ENCODE data around the gene RFX2. TPM values are rescaled to one million over a fixed set of nuclear protein-coding genes. Genes with fewer than 3 reads are reported as not detected.

The RFX2 gene
- total RNA-seq, 2 donors from 2014 or later: 14.0 to 14.8 TPM

DNA sequence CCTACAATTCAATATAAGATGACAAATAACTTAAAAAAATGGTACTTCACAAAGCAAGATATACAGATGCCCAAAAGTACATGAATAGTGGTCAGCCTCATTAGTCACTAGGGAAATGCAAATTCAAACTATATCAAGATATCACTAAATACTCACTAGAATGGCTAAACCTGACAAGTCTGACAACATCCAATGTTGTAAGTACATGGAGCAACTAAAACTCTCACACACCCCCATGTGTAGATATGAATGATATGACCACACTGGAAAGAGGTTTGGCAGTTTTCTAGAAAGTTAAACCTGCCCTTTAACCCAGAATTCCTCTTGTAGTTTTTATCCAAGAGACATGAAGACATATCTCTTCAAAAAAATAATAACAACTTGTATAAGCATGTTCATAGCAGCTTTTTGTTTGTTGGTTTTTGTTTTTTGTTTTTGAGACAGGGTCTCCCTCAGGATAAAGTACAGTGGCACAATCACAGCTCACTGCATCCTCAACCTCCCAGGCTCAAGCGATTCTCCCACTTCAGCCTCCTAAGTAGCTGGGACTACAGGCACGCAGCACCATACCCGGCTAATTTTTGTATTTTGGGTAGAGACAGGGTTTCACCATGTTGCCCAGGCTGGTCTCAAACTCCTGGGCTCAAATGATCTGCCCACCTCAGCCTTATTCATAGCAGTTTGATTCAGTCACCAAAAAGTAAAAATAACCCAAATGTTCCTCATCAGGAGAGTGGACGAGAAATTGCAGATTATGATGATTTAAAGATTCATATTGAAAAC is 55.1 kb downstream of the RFX2 start:
- no peak for DNase-seq
- Histone ChIP-seq H3K27ac (no peak overlapping the region), H3K36me3 (replicated peaks in 1 of 2; ENCODE audit: insufficient read depth in 1 of 2, low read depth in 2 of 2) (no peaks in the 10 kb centered on the region), H3K27me3 (no peaks in the 10 kb centered on the region), H3K4me1 (peaks cover 19% of the 10 kb centered on the region), H3K9me3 (no peaks in the 10 kb centered on the region), H3K4me3 (no peak overlapping the region)
- intact Hi-C loops (cut with DNase I): no loop called here
- TF ChIP-seq, protein P1, sequence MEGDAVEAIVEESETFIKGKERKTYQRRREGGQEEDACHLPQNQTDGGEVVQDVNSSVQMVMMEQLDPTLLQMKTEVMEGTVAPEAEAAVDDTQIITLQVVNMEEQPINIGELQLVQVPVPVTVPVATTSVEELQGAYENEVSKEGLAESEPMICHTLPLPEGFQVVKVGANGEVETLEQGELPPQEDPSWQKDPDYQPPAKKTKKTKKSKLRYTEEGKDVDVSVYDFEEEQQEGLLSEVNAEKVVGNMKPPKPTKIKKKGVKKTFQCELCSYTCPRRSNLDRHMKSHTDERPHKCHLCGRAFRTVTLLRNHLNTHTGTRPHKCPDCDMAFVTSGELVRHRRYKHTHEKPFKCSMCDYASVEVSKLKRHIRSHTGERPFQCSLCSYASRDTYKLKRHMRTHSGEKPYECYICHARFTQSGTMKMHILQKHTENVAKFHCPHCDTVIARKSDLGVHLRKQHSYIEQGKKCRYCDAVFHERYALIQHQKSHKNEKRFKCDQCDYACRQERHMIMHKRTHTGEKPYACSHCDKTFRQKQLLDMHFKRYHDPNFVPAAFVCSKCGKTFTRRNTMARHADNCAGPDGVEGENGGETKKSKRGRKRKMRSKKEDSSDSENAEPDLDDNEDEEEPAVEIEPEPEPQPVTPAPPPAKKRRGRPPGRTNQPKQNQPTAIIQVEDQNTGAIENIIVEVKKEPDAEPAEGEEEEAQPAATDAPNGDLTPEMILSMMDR (IDR thresholded peaks at IDR 0.05): no peak
- WGBS, 2 donors: 81 to 84% methylated on average over 4 of the region's 4 CpGs
- no peak for ATAC-seq

DNA sequence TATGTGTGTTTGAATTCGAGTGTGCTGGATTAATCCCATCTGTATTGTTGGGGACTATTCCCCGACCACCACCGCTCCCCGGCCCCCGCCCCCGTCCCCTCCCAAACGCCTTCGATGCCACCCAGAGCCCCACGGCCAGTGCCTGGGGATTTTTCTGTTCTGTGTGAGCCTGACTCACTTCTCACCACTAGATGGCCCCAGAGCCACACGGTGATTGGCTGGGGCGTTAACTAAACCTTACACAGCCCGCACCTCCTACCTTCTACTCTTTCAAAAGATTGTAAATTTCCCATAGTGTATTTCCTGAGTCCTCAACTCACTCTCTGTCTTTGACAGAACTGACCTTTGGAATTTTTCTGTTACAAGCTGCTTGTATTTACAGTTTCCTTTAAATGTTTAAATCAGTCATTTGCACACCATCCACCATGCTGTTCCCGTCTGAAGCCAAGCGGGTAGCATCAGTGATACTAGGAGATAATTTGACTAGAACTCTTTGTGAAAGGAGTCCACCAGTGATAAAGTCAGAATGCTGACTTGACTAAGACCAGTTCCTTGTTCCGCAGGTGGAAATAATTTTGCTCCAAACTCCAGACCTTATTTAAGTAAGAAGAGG is 61.4 kb downstream of the RFX2 start:
- TF ChIP-seq, protein P1 (IDR thresholded peaks at IDR 0.05): peak; percentile 77 to 94 (median 89)
- TF ChIP-seq POLR2A (IDR thresholded peaks at IDR 0.05): no peak
- Histone ChIP-seq H3K27ac (no peak overlapping the region), H3K4me3 (no peak overlapping the region), H3K36me3 (replicated peaks in 1 of 2; ENCODE audit: insufficient read depth in 1 of 2, low read depth in 2 of 2) (no peaks in the 10 kb centered on the region), H3K9me3 (no peaks in the 10 kb centered on the region), H3K4me1 (peaks cover 4% of the 10 kb centered on the region), H3K27me3 (no peaks in the 10 kb centered on the region)
- 12 to 14% methylated on average over 15 of the region's 15 CpGs for WGBS, 2 donors
- ATAC-seq (peak; percentile 98), DNase-seq (peak; percentile 80 to 81 (median 81))
- intact Hi-C loops (cut with DNase I): loop anchor here (10.0 kb wide), 1 partner anchor 256 kb away; no protein-coding TSS in a partner anchor

DNA sequence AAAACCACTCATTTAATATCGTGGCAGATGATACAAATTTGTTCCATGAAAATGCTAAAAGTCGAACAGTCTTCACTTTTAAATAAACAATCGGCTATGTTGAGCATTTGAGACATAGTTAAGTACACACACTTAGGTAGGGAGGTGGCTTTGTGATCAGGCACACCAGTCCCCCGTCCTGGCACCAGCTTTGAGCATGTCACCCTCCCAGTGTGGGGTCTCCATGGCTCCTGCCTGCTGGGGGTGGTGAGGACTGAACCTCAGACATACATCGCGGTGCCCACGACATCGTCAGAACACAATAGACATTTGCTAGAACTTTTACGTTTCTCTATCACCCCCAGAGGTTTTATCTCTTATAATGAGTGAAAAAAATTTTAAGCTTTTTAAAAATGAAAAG is 62.0 kb downstream of the RFX2 start:
- intact Hi-C loops (cut with DNase I): loop anchor here (10.0 kb wide), 1 partner anchor 256 kb away; no protein-coding TSS in a partner anchor
- no peak overlapping the region for H3K27ac ChIP-seq

DNA sequence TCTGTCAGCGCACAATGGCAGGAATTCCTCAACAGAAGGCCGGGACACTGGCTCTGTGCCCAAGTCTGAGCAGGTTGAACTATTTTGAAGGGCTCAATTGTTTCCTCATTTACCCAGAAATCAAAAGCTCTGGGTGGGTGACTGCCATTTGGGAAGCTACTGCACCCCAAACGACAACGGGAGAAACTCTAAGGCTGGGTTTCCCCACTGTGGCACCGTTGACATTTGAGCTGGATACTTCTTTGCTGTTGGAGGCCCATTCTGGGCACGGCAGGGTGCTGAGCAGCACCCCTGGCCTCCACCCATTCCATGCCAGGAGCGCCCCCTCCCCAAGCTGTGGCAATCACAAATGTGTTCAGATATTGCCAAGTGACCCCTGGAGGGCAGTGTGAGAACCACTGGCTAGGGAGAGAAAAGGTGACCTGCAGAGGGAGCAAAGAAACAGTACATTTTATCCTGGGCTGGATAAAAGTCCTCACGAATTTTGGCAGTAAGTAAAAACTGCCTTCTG is 62.5 kb downstream of the RFX2 start:
- peaks cover 4% of the 10 kb centered on the region for H3K4me1 ChIP-seq
- H3K9me3 ChIP-seq: no peaks in the 10 kb centered on the region
- no peak overlapping the region for H3K27ac ChIP-seq
- no peaks in the 10 kb centered on the region for H3K36me3 ChIP-seq (replicated peaks in 1 of 2; ENCODE audit: insufficient read depth in 1 of 2, low read depth in 2 of 2)
- intact Hi-C loops (cut with DNase I): loop anchor here (10.0 kb wide), 1 partner anchor 257 kb away; no protein-coding TSS in a partner anchor
- no peaks in the 10 kb centered on the region for H3K27me3 ChIP-seq
- 43 to 54% methylated on average over 8 of the region's 8 CpGs for WGBS, 2 donors
- TF ChIP-seq, protein P1 (IDR thresholded peaks at IDR 0.05): peak; percentile 14 to 74 (median 61)
- TF ChIP-seq POLR2A (IDR thresholded peaks at IDR 0.05): no peak
- peak in 2 of 4 donors; percentile 37 to 47 for DNase-seq
- peak; percentile 45 for ATAC-seq
- H3K4me3 ChIP-seq: no peak overlapping the region

More for the DNA sequence above, 62.0 kb downstream of the RFX2 start:
- no peaks in the 10 kb centered on the region for H3K27me3 ChIP-seq
- TF ChIP-seq, protein P1 (IDR thresholded peaks at IDR 0.05): no peak
- TF ChIP-seq POLR2A (IDR thresholded peaks at IDR 0.05): no peak
- ATAC-seq (no peak), DNase-seq (no peak)
- H3K4me3 ChIP-seq: no peak overlapping the region
- no peaks in the 10 kb centered on the region for H3K9me3 ChIP-seq
- H3K4me1 ChIP-seq: peaks cover 4% of the 10 kb centered on the region
- 13 to 21% methylated on average over 9 of the region's 9 CpGs for WGBS, 2 donors
- H3K36me3 ChIP-seq (replicated peaks in 1 of 2; ENCODE audit: insufficient read depth in 1 of 2, low read depth in 2 of 2): no peaks in the 10 kb centered on the region

Data from body of pancreas (tissue), 4 donors.